ENCODE data around the gene GLS2. TPM values are rescaled to one million over a fixed set of nuclear protein-coding genes. Genes with fewer than 3 reads are reported as not detected.
"Not testable (repeated sequence)": the region's sequence is repeated elsewhere in the genome, so short reads cannot be mapped to it uniquely, and the experiment has no call there.

The GLS2 gene
- total and polyA plus RNA-seq, 4 donors: 3.1 to 10.8 (median 10.0) TPM

DNA sequence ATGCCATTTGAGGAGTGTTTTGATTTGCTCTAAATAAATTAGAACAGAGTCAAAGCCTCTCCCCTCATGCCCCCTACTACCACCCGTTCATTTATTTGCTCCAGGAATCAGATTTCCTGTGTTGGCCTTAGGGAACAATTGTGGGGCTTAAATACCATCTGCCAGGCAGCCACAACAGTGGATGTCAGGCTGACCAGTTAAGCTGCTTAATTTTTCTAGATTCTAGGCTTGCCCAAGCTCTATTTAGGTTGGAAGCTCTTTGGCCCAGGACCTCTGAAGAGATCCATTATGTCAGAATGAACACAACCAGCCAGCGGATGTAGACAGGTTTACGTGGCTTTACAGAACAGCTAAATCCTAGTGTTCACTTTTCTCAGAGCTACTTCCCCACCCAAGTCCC lies 37.7 kb downstream of the GLS2 start:
- Histone ChIP-seq H3K4me3 (ENCODE audit: low read depth, low read length) (no peak overlapping the region), H3K27ac (ENCODE audit: low read depth, low read length) (no peak overlapping the region), H3K27me3 (ENCODE audit: control insufficient read depth, insufficient read depth, low read length) (no peaks in the 10 kb centered on the region), H3K4me1 (ENCODE audit: control insufficient read depth, insufficient read depth, low read length) (peaks cover 8% of the 10 kb centered on the region), H3K9me3 (ENCODE audit: control insufficient read depth, insufficient read depth, low read length) (no peaks in the 10 kb centered on the region), H3K36me3 (ENCODE audit: control insufficient read depth, insufficient read depth, low read length) (no peaks in the 10 kb centered on the region)
- no peak for DNase-seq (ENCODE audit: low read depth in 4 of 6, low spot score in 6 of 6)
- WGBS (ENCODE audit: insufficient coverage): 83% methylated on average over 3 of the region's 3 CpGs

- no peaks in the 10 kb centered on the region for H3K27me3 ChIP-seq (ENCODE audit: control insufficient read depth, insufficient read depth, low read length)
- H3K27ac ChIP-seq (ENCODE audit: low read depth, low read length): peak overlapping the region; percentile 97
- WGBS (ENCODE audit: insufficient coverage): 37% methylated on average over 3 of the region's 5 CpGs
- peaks cover 8% of the 10 kb centered on the region for H3K4me1 ChIP-seq (ENCODE audit: control insufficient read depth, insufficient read depth, low read length)
- H3K36me3 ChIP-seq (ENCODE audit: control insufficient read depth, insufficient read depth, low read length): no peaks in the 10 kb centered on the region
- H3K9me3 ChIP-seq (ENCODE audit: control insufficient read depth, insufficient read depth, low read length): no peaks in the 10 kb centered on the region
- no peak for DNase-seq (ENCODE audit: low read depth in 4 of 6, low spot score in 6 of 6)
- H3K4me3 ChIP-seq (ENCODE audit: low read depth, low read length): peak overlapping the region; percentile 92
These were observed 38.4 kb downstream of the GLS2 start for GRCh38 chr12:56449622-56449984.

DNA sequence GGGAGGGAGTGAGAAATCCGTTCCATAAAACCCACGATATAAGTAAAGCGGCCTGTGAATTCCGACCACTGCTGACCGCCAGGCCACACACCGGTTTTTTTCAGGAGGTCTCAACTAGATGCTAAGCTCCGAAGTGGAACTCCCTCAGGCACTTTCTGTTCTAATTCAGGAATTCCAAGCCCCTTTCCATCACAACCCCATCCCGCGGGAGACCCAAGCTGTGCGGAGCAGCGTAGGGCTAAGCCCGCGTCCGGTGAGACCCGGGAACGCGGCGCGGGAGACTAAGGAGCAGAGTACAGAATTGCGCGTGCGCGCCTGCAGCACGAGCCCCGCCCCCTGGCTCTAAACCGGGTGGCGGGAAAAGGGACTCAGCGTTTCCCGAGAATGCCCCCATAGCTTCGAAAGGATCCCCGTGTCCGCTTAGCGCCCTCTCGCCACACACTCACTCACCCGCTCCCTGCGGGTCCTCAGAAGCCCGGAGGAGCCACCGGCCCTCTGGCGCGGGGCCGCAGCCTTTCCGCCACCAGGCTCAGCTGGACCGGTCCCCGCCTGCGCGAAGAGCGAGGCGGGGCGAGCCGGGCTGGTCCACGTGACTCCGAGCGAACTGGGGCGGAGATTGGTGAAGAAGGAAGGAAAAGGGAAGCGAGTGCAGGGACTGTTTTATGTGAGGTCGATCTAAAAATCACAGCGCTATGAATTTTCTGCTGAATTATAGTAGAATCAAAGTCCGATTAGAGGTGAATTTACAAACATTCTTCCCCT lies 38.9 kb downstream of the GLS2 start, which contains the start of gene TIMELESS:
TIMELESS (minus strand) TSS at position 567 of the 762 bp plus-strand sequence. CDS start 15,256 bp downstream, outside the sequence.
- no peaks in the 10 kb centered on the region for H3K36me3 ChIP-seq (ENCODE audit: control insufficient read depth, insufficient read depth, low read length)
- H3K4me3 ChIP-seq (ENCODE audit: low read depth, low read length): peak within 1 kb of the TSS; percentile 92
- H3K27me3 ChIP-seq (ENCODE audit: control insufficient read depth, insufficient read depth, low read length): no peaks in the 10 kb centered on the region
- WGBS (ENCODE audit: insufficient coverage): 0% methylated on average over 53 of the region's 58 CpGs
- no peaks in the 10 kb centered on the region for H3K9me3 ChIP-seq (ENCODE audit: control insufficient read depth, insufficient read depth, low read length)
- peaks cover 8% of the 10 kb centered on the region for H3K4me1 ChIP-seq (ENCODE audit: control insufficient read depth, insufficient read depth, low read length)
- peak within 1 kb of the TSS; percentile 97 for H3K27ac ChIP-seq (ENCODE audit: low read depth, low read length)
- DNase-seq (ENCODE audit: low read depth in 4 of 6, low spot score in 6 of 6): peak; percentile 76 to 97 (median 92)

GRCh38 chr12:56443208-56443607 lies 44.8 kb downstream of the GLS2 start:
- 80% methylated on average over 1 of the region's 2 CpGs for WGBS (ENCODE audit: insufficient coverage)
- not testable (repeated sequence) for H3K9me3 ChIP-seq (ENCODE audit: control insufficient read depth, insufficient read depth, low read length); DNase-seq (ENCODE audit: low read depth in 4 of 6, low spot score in 6 of 6); H3K27ac ChIP-seq (ENCODE audit: low read depth, low read length); H3K4me3 ChIP-seq (ENCODE audit: low read depth, low read length); H3K27me3 ChIP-seq (ENCODE audit: control insufficient read depth, insufficient read depth, low read length); H3K36me3 ChIP-seq (ENCODE audit: control insufficient read depth, insufficient read depth, low read length); H3K4me1 ChIP-seq (ENCODE audit: control insufficient read depth, insufficient read depth, low read length)

DNA sequence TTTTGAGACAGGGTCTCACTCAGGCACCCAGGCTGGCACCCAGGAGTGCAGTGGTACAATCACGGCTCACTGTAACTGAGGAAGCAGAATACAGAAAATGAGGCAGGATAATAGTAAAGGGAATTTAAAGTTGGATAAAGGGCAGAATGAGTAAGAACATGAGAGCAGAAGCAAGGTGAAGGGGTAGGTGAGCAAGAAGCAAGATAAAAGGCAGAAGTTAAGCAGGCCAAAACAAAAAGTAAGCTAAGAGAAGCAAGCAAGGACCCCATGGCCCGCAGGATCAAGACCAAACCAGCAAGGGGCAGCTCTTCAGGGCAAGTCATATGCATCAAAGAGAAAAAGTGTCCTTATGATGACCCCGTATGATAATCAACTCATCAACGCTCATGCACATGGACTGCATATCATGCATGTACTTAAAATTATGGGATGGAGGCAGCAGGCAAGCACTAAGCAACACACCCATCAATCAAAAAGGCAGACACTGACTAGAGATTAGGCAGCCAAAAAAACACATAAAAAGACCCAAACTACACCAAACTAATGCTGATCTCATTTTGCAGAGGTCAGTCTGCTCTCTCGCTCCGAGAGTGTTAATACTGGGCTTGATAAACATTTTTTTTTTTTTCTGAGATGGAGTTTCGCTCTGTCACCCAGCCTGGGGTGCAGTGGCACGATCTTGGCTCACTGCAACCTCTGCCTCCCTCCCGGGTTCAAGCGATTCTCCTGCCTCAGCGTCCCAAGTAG lies 50.4 kb downstream of the GLS2 start:
- H3K36me3 ChIP-seq (ENCODE audit: control insufficient read depth, insufficient read depth, low read length): peaks cover 3% of the 10 kb centered on the region
- WGBS (ENCODE audit: insufficient coverage): 86% methylated on average over 9 of the region's 11 CpGs
- no peaks in the 10 kb centered on the region for H3K9me3 ChIP-seq (ENCODE audit: control insufficient read depth, insufficient read depth, low read length)
- DNase-seq (ENCODE audit: low read depth in 4 of 6, low spot score in 6 of 6): no peak
- H3K27ac ChIP-seq (ENCODE audit: low read depth, low read length): no peak overlapping the region
- no peaks in the 10 kb centered on the region for H3K4me1 ChIP-seq (ENCODE audit: control insufficient read depth, insufficient read depth, low read length)
- no peaks in the 10 kb centered on the region for H3K27me3 ChIP-seq (ENCODE audit: control insufficient read depth, insufficient read depth, low read length)
- H3K4me3 ChIP-seq (ENCODE audit: low read depth, low read length): no peak overlapping the region

DNA sequence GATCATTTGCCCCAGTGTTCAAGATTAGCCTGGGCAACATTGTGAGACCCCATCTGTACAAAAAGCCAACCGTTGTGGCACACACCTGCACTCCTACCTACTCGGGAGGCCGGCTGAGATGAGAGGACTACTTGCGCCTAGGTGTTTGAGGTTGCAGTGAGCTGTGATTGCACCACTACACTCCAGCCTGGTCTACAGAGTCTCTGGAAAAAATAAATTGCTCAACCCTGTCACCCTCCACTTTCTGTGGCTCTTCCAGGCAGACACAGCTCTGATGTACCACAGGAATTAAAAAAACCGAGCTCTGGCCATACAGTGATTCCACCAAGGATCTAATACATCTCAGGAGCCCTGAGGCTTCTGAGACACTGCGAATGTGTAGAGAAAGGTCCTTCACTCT lies 53.1 kb downstream of the GLS2 start:
- Histone ChIP-seq H3K27ac (ENCODE audit: low read depth, low read length) (no peak overlapping the region), H3K4me3 (ENCODE audit: low read depth, low read length) (no peak overlapping the region), H3K9me3 (ENCODE audit: control insufficient read depth, insufficient read depth, low read length) (no peaks in the 10 kb centered on the region), H3K27me3 (ENCODE audit: control insufficient read depth, insufficient read depth, low read length) (no peaks in the 10 kb centered on the region), H3K4me1 (ENCODE audit: control insufficient read depth, insufficient read depth, low read length) (no peaks in the 10 kb centered on the region), H3K36me3 (ENCODE audit: control insufficient read depth, insufficient read depth, low read length) (peaks cover 20% of the 10 kb centered on the region)
- no peak for DNase-seq (ENCODE audit: low read depth in 4 of 6, low spot score in 6 of 6)
- 100% methylated on average over 1 of the region's 6 CpGs for WGBS (ENCODE audit: insufficient coverage)

GRCh38 chr12:56431850-56432249 lies 56.1 kb downstream of the GLS2 start:
- Histone ChIP-seq H3K9me3 (ENCODE audit: control insufficient read depth, insufficient read depth, low read length) (no peaks in the 10 kb centered on the region), H3K36me3 (ENCODE audit: control insufficient read depth, insufficient read depth, low read length) (peaks cover 35% of the 10 kb centered on the region), H3K4me3 (ENCODE audit: low read depth, low read length) (no peak overlapping the region), H3K27me3 (ENCODE audit: control insufficient read depth, insufficient read depth, low read length) (no peaks in the 10 kb centered on the region), H3K4me1 (ENCODE audit: control insufficient read depth, insufficient read depth, low read length) (no peaks in the 10 kb centered on the region), H3K27ac (ENCODE audit: low read depth, low read length) (no peak overlapping the region)
- no peak for DNase-seq (ENCODE audit: low read depth in 4 of 6, low spot score in 6 of 6)
- no CpG with 5 or more reads among the region's 3 CpGs for WGBS (ENCODE audit: insufficient coverage)

GRCh38 chr12:56431288-56431687 lies 56.7 kb downstream of the GLS2 start:
- WGBS (ENCODE audit: insufficient coverage): 100% methylated on average over 9 of the region's 11 CpGs

GRCh38 chr12:56425940-56426438 lies 62.0 kb downstream of the GLS2 start:
- Histone ChIP-seq H3K27ac (ENCODE audit: low read depth, low read length) (no peak overlapping the region), H3K4me3 (ENCODE audit: low read depth, low read length) (no peak overlapping the region), H3K9me3 (ENCODE audit: control insufficient read depth, insufficient read depth, low read length) (no peaks in the 10 kb centered on the region), H3K36me3 (ENCODE audit: control insufficient read depth, insufficient read depth, low read length) (peaks cover 38% of the 10 kb centered on the region), H3K27me3 (ENCODE audit: control insufficient read depth, insufficient read depth, low read length) (no peaks in the 10 kb centered on the region), H3K4me1 (ENCODE audit: control insufficient read depth, insufficient read depth, low read length) (no peaks in the 10 kb centered on the region)
- WGBS (ENCODE audit: insufficient coverage): 0% methylated on average over 1 of the region's 3 CpGs
- DNase-seq (ENCODE audit: low read depth in 4 of 6, low spot score in 6 of 6): no peak

More at GRCh38 chr12:56431288-56431687, 56.7 kb downstream of the GLS2 start:
- Histone ChIP-seq H3K27me3 (ENCODE audit: control insufficient read depth, insufficient read depth, low read length) (no peaks in the 10 kb centered on the region), H3K27ac (ENCODE audit: low read depth, low read length) (no peak overlapping the region), H3K4me3 (ENCODE audit: low read depth, low read length) (no peak overlapping the region), H3K36me3 (ENCODE audit: control insufficient read depth, insufficient read depth, low read length) (peaks cover 35% of the 10 kb centered on the region), H3K9me3 (ENCODE audit: control insufficient read depth, insufficient read depth, low read length) (no peaks in the 10 kb centered on the region), H3K4me1 (ENCODE audit: control insufficient read depth, insufficient read depth, low read length) (no peaks in the 10 kb centered on the region)
- no peak for DNase-seq (ENCODE audit: low read depth in 4 of 6, low spot score in 6 of 6)
